ENCODE measurements around the gene STEAP3.

DNA sequence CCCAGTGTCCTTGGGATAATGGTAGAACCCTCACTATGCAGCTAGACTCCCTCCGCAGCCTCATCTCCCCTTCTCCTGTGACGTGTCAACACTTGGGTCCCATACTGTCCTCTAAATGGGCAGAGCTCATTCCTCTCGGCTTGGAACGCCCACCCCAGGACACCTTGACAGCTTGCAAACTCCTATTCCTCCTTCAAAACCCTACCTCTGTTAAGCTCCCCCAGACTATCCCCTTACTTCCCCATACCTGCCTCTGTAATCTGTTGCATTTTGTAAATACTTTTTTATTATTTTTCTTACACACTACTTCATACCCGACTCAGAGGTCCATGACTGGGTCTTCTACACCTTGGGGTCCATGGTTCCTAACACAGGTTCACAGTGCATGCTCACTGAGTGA, 28.0 kb downstream of the STEAP3 start:
- TF ChIP-seq, protein P1, sequence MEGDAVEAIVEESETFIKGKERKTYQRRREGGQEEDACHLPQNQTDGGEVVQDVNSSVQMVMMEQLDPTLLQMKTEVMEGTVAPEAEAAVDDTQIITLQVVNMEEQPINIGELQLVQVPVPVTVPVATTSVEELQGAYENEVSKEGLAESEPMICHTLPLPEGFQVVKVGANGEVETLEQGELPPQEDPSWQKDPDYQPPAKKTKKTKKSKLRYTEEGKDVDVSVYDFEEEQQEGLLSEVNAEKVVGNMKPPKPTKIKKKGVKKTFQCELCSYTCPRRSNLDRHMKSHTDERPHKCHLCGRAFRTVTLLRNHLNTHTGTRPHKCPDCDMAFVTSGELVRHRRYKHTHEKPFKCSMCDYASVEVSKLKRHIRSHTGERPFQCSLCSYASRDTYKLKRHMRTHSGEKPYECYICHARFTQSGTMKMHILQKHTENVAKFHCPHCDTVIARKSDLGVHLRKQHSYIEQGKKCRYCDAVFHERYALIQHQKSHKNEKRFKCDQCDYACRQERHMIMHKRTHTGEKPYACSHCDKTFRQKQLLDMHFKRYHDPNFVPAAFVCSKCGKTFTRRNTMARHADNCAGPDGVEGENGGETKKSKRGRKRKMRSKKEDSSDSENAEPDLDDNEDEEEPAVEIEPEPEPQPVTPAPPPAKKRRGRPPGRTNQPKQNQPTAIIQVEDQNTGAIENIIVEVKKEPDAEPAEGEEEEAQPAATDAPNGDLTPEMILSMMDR (IDR thresholded peaks at IDR 0.05; ENCODE audit: low read depth, low read length), result no peak
- no peak for TF ChIP-seq EZH2phosphoT487 (IDR thresholded peaks at IDR 0.05; ENCODE audit: low read depth)
